Superior temporal gyrus (tissue), 1 donor: ENCODE results near the gene RGPD3.
"Not testable (repeated sequence)": the region's sequence is repeated elsewhere in the genome, so short reads cannot be mapped to it uniquely, and the experiment has no call there.

Experiments used
- DNase-seq: peaks from one replicate; pipeline ENCODE4 v3.0.0-alpha.2; 2016; ENCODE audit errors: extremely low spot score

RGPD3 gene

GRCh38 chr2:106486551-106487385 is 18.6 kb upstream of the RGPD3 start, which contains the start of gene CD8B2:
TSS of gene CD8B2 (plus strand) at chr2:106487364. CDS start at chr2:106487427, 63 bp downstream.
- DNase-seq, result not testable (repeated sequence)

- not testable (repeated sequence) for DNase-seq
These were observed 11.3 kb upstream of the RGPD3 start for GRCh38 chr2:106479563-106479962.

GRCh38 chr2:106477647-106478046 is 9.4 kb upstream of the RGPD3 start:
- DNase-seq, result not testable (repeated sequence)

- DNase-seq, result not testable (repeated sequence)
These were observed 2.4 kb upstream of the RGPD3 start for GRCh38 chr2:106470658-106471057.

GRCh38 chr2:106467516-106467915 is 697 bp downstream of the RGPD3 start:
- DNase-seq, result not testable (repeated sequence)

GRCh38 chr2:106461882-106462281 is 6.3 kb downstream of the RGPD3 start:
- DNase-seq, result not testable (repeated sequence)

- not testable (repeated sequence) for DNase-seq
These were observed 77.5 kb downstream of the RGPD3 start for GRCh38 chr2:106390680-106391079.

GRCh38 chr2:106388814-106389410 is 79.3 kb downstream of the RGPD3 start:
- DNase-seq, result not testable (repeated sequence)

GRCh38 chr2:106384548-106384947 is 83.7 kb downstream of the RGPD3 start:
- DNase-seq, result not testable (repeated sequence)

GRCh38 chr2:106381867-106382266 is 86.3 kb downstream of the RGPD3 start:
- DNase-seq, result not testable (repeated sequence)

GRCh38 chr2:106379567-106379966 is 88.6 kb downstream of the RGPD3 start:
- not testable (repeated sequence) for DNase-seq

GRCh38 chr2:106369182-106369581 is 99.0 kb downstream of the RGPD3 start:
- not testable (repeated sequence) for DNase-seq

- DNase-seq, result no peak
These were observed 101.9 kb downstream of the RGPD3 start for GRCh38 chr2:106366204-106366885.

- DNase-seq, result no peak
These were observed 104.4 kb downstream of the RGPD3 start for GRCh38 chr2:106363791-106364190.

GRCh38 chr2:106362789-106363188 is 105.4 kb downstream of the RGPD3 start:
- DNase-seq, result no peak

GRCh38 chr2:106359512-106359911 is 108.7 kb downstream of the RGPD3 start:
- no peak for DNase-seq

- peak; percentile 11 for DNase-seq
These were observed 109.7 kb downstream of the RGPD3 start for GRCh38 chr2:106358521-106358920.

- DNase-seq, result no peak
These were observed 110.1 kb downstream of the RGPD3 start for GRCh38 chr2:106358081-106358480.

- peak; percentile 36 for DNase-seq
These were observed 111.9 kb downstream of the RGPD3 start for GRCh38 chr2:106356291-106356690.

GRCh38 chr2:106353676-106354075 is 114.5 kb downstream of the RGPD3 start:
- no peak for DNase-seq

- no peak for DNase-seq
These were observed 117.2 kb downstream of the RGPD3 start for GRCh38 chr2:106350980-106351379.

- no peak for DNase-seq
These were observed 123.9 kb downstream of the RGPD3 start for GRCh38 chr2:106344302-106344701.
